Measurements from ENCODE around the gene OR4S1. TPM values are rescaled to one million over a fixed set of nuclear protein-coding genes. Genes with fewer than 3 reads are reported as not detected.

OR4S1 gene
- total RNA-seq, 2 donors from 2014 or later = not detected

Other genes starting within 250 kb of the OR4S1 start
- gene OR4B1, start 89.4 kb upstream of the OR4S1 start, total RNA-seq = not detected
- gene OR4X2, start 61.1 kb upstream of the OR4S1 start, total RNA-seq = not detected
- gene OR4X1, start 42.4 kb upstream of the OR4S1 start, total RNA-seq = not detected
- gene OR4C3, start 18.7 kb downstream of the OR4S1 start, total RNA-seq = not detected
- gene OR4C5, start 60.2 kb downstream of the OR4S1 start, total RNA-seq = not detected
- gene OR4A47, start 182.6 kb downstream of the OR4S1 start, total RNA-seq = not detected

Data from natural killer cell treated with Interleukin-12 subunit alpha and Interleukin-12 subunit beta and Interleukin-15 and Interleukin-18, amount 100 ng/mL, for 72 hours (primary cell).